ENCODE results near the gene ABCA2. TPM values are rescaled to one million over a fixed set of nuclear protein-coding genes. Genes with fewer than 3 reads are reported as not detected.

The ABCA2 gene
- total and polyA plus RNA-seq, 9 of the 15 experiments (the other 6 are each of a cell fraction or from before 2014, with no cell fraction given) = 0.69 to 16.3 (median 6.1) TPM; not detected in 2

- TF ChIP-seq ZNF407 (IDR thresholded peaks at IDR 0.05; ENCODE audit: low read depth) (no peak), MAZ (CRISPR knock-in tag; conservative IDR thresholded peaks at IDR 0.05 in 1 of 2, IDR thresholded peaks at IDR 0.05 in 1 of 2) (0 out of 4 replicates have a peak, but pooled peaks of 1 of the 2 experiments have one; percentile 19), CBX8 (IDR thresholded peaks at IDR 0.05; ENCODE audit: borderline replicate concordance, extremely low read depth, low read depth, low read length, poor library complexity, severe bottlenecking) (no peak), MAFG (tag; conservative IDR thresholded peaks at IDR 0.05) (no peak), E2F5 (CRISPR knock-in tag; IDR thresholded peaks at IDR 0.05) (no peak), ZNF436 (CRISPR knock-in tag; IDR thresholded peaks at IDR 0.05) (no peak), NCOA4 (IDR thresholded peaks at IDR 0.05; ENCODE audit: partially characterized antibody) (no peak), ZNF408 (CRISPR knock-in tag; IDR thresholded peaks at IDR 0.05; ENCODE audit: low read depth) (no peak), HNRNPK (IDR thresholded peaks at IDR 0.05; ENCODE audit: low read depth, low read length, poor library complexity, severe bottlenecking) (no peak), DPF2 (IDR thresholded peaks at IDR 0.05) (no peak), ZSCAN32 (CRISPR knock-in tag; IDR thresholded peaks at IDR 0.05) (no peak), SMC3 (conservative IDR thresholded peaks at IDR 0.05; ENCODE audit: insufficient read depth, low read depth, low read length) (peak; percentile 47), STAG1 (CRISPR knock-in tag; IDR thresholded peaks at IDR 0.05; ENCODE audit: borderline replicate concordance) (peak; percentile 35; the same call in 1 of the 2 replicates), LCOR (CRISPR knock-in tag; IDR thresholded peaks at IDR 0.05) (no peak), ZNF41 (CRISPR knock-in tag; conservative IDR thresholded peaks at IDR 0.05) (no peak)
Measured at GRCh38 chr9:137049544-137050449, 21.8 kb upstream of the ABCA2 start (continued).
